T-helper 17 cell (primary cell): Measurements from ENCODE around the gene MSH6. TPM values are rescaled to one million over a fixed set of nuclear protein-coding genes. Genes with fewer than 3 reads are reported as not detected.
"Not testable (repeated sequence)": the region's sequence is repeated elsewhere in the genome, so short reads cannot be mapped to it uniquely, and the experiment has no call there.

Experiments
- ATAC-seq: fragments of 150-1000 bp; cut with Tn5 transposase; 2 replicates; pipeline ENCODE4 v1.10.0; 2021; ENCODE audit warnings: mild to moderate bottlenecking, moderate library complexity
- DNase-seq, 3 donors: peaks; one replicate each; pipeline versions ENCODE4 v3.0.0 to v3.0.0-alpha.2; 2020 to 2021
- H3K9me3 ChIP-seq: one replicate; pipeline ENCODE4 v1.7.0; 2013; ENCODE audit warnings: low read length, mild to moderate bottlenecking; ENCODE audit not compliant: control insufficient read depth, poor library complexity, severe bottlenecking
- H3K27ac Mint-ChIP-seq: one replicate; pipeline ENCODE4 v1.8.0; 2022; ENCODE audit warnings: mild to moderate bottlenecking, moderate library complexity, mixed read lengths
- H3K27me3 Mint-ChIP-seq: one replicate; pipeline ENCODE4 v1.8.0; 2022; ENCODE audit warnings: mixed read lengths
- H3K36me3 Mint-ChIP-seq: one replicate; pipeline ENCODE4 v1.8.0; 2022; ENCODE audit warnings: low read depth, mixed read lengths
- H3K4me1 Mint-ChIP-seq: one replicate; pipeline ENCODE4 v1.8.0; 2022; ENCODE audit warnings: mild to moderate bottlenecking, mixed read lengths
- H3K4me3 Mint-ChIP-seq: one replicate; pipeline ENCODE4 v1.8.0; 2022; ENCODE audit warnings: mild to moderate bottlenecking, moderate library complexity, mixed read lengths
- total RNA-seq, 4 donors: library from RNA in 2 of 4; stranded (reverse) in 2 of 4; gene quantifications; one replicate each; pipeline ENCODE4 v1.2.3 and lab custom pipeline; 2022 to 2026

The MSH6 gene
- total RNA-seq, 2 donors from 2014 or later = 24.2 to 27.8 TPM

DNA sequence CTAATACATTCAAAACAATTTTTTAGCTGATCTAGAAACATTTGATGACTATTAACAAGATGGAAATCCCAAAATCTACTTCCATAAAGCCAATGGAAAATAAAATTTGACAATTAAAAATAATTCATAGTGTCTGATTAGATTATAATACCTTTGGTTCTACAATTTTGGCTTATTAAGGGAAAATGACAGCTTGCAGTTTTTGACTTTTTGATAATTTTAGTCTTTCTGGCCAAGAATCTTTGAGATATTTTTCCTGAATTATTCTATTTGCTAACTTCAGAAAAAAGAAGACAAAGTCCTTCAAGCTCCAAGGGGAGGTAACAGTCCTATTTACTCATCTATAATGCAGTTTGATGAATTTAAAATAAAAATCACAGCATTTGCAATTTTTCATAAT is 39.6 kb downstream of the MSH6 start:
- H3K9me3 ChIP-seq = no peaks in the 10 kb centered on the region
- DNase-seq (no peak), ATAC-seq (no peak)
- Mint-ChIP-seq H3K4me1 (no peaks in the 10 kb centered on the region), H3K4me3 (no peak overlapping the region), H3K36me3 (no peaks in the 10 kb centered on the region), H3K27me3 (no peaks in the 10 kb centered on the region), H3K27ac (peak overlapping the region; percentile 45)

DNA sequence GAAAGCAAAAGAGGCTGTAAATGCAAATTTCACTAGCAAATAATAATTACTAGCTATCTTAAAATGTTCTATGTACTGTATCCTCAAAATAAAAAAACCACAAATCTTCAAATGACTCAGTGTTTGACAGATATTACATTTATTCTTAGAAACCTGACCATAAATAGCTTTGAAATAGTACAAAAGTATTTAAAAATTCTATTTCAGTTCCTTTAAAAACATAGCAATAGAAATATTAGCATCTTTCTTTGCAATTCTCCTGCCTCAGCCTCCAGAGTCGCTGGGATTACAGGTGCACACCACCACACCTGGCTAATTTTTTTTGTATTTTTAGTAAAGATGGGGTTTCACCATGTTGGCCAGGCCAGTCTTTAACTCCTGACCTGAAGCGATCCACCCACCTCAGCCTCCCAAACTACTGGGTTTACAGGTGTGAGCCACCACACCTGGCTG is 50.6 kb downstream of the MSH6 start:
- H3K4me3 Mint-ChIP-seq = no peak overlapping the region
- peaks cover 5% of the 10 kb centered on the region for H3K4me1 Mint-ChIP-seq
- peak overlapping the region; percentile 11 for H3K27ac Mint-ChIP-seq
- DNase-seq = no peak
- ATAC-seq = no peak
- no peaks in the 10 kb centered on the region for H3K9me3 ChIP-seq
- no peaks in the 10 kb centered on the region for H3K27me3 Mint-ChIP-seq
- H3K36me3 Mint-ChIP-seq = peaks cover 6% of the 10 kb centered on the region

DNA sequence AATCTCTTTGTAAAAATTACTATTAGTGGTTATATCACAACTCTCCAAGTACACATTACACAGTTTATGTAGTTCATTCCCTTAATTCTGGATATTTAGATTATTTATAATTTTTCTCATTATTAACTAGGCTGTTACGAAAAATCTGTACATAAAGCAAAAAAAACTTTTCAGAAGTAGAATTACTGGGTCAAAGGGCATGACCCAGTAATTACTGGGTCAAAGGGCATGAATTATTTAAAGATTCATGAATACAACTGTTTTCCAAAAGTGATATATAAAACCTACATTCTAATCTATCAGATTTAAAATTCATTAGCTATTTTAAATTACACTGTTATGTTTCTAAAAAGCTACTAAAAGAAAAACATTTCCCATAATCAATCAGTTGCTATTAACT is 55.3 kb downstream of the MSH6 start:
- H3K4me3 Mint-ChIP-seq = no peak overlapping the region
- H3K4me1 Mint-ChIP-seq = peaks cover 8% of the 10 kb centered on the region
- peaks cover 3% of the 10 kb centered on the region for H3K36me3 Mint-ChIP-seq
- no peak for ATAC-seq
- no peak overlapping the region for H3K27ac Mint-ChIP-seq
- H3K9me3 ChIP-seq = no peaks in the 10 kb centered on the region
- no peaks in the 10 kb centered on the region for H3K27me3 Mint-ChIP-seq
- no peak for DNase-seq

DNA sequence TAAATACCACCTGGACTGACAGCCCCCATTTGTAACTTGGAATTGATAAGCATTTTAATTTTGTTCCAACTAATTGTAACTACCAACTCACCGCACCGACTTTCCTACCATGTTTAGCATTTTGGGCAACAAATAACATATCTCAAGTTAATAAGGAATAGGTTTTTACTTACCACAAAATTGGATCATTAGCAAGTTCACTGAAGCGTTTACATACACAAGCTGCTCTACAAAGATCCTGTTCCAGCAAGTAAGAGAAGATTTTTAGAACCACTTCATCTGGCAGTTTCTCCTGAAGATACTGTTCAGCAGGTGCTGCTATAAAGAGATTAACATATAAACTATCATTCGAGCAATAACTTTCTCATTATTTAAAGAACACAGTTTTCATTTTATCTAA is 55.7 kb downstream of the MSH6 start:
- no peaks in the 10 kb centered on the region for H3K9me3 ChIP-seq
- no peak overlapping the region for H3K4me3 Mint-ChIP-seq
- ATAC-seq (no peak), DNase-seq (no peak)
- H3K36me3 Mint-ChIP-seq = peaks cover 3% of the 10 kb centered on the region
- H3K27ac Mint-ChIP-seq = no peak overlapping the region
- no peaks in the 10 kb centered on the region for H3K27me3 Mint-ChIP-seq
- H3K4me1 Mint-ChIP-seq = peaks cover 8% of the 10 kb centered on the region

DNA sequence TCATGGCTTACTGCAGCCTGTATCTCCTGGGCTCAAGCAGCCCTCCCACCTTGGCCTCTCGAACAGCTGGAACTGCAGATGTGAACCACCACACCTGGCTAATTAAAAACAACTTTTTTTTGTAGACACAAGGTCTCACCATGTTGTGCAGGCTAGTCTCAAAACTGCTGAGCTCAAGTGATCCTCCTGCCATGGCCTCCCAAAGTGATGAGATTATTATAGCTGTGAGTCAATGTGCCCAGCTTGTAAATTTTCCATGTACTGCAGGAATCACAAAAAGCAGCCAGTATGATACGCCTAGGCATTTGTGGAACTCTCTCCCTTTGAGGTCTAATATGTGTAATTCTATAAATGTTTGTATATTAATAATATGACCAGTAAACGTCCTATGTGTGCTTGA is 59.9 kb downstream of the MSH6 start:
- peaks cover 2% of the 10 kb centered on the region for H3K36me3 Mint-ChIP-seq
- ATAC-seq = no peak
- peaks cover 19% of the 10 kb centered on the region for H3K4me1 Mint-ChIP-seq

DNA sequence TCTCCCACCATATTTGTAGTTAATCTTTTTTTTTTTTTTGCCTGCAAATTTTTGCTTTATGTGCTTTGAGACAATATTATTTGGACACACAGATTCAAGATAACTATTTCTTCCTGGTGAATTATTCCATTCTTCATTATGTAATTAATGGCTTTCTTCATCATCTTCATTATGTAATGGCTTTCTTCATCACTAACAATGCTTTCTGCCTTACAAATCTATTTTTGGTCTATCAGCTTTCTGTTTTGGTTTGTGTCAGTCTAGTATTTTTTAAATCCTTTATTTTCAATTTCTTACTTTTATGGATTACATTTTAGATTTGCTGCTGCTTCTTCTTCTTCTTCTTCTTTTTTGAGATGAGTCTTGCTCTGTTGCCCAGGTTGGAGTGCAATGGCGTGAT is 60.5 kb downstream of the MSH6 start:
- Mint-ChIP-seq H3K27me3 (no peaks in the 10 kb centered on the region), H3K27ac (peak overlapping the region; percentile 74)
- no peak for DNase-seq

More for the DNA sequence above, 59.9 kb downstream of the MSH6 start:
- no peak for DNase-seq
- no peaks in the 10 kb centered on the region for H3K9me3 ChIP-seq
- peak overlapping the region; percentile 74 for H3K27ac Mint-ChIP-seq
- no peaks in the 10 kb centered on the region for H3K27me3 Mint-ChIP-seq
- no peak overlapping the region for H3K4me3 Mint-ChIP-seq

DNA sequence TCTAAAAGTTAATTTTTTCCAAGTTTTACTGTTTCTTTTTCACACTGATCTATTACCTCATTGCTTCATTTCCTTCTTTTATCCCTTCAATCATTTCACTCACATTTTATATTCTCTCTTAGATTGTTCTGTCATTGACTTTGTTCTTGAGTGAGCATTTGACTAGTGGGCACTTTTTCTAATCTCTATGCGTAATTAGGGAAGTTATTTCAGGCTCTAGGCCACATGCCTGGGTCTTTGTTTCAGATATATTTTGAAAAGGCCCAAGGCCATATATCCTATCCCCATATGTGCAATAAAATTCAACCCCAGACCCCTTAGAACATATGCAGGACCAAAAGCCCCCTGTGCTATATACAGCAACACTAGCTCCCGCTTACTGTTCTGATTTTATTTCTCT is 61.2 kb downstream of the MSH6 start:
- ATAC-seq (no peak), DNase-seq (no peak)
- peak overlapping the region; percentile 56 for H3K4me3 Mint-ChIP-seq
- H3K9me3 ChIP-seq = no peaks in the 10 kb centered on the region
- peaks cover 21% of the 10 kb centered on the region for H3K4me1 Mint-ChIP-seq
- peak overlapping the region; percentile 74 for H3K27ac Mint-ChIP-seq
- H3K27me3 Mint-ChIP-seq = no peaks in the 10 kb centered on the region
- H3K36me3 Mint-ChIP-seq = peaks cover 2% of the 10 kb centered on the region

More for the DNA sequence above, 60.5 kb downstream of the MSH6 start:
- no peaks in the 10 kb centered on the region for H3K9me3 ChIP-seq
- Mint-ChIP-seq H3K4me1 (peaks cover 21% of the 10 kb centered on the region), H3K36me3 (peaks cover 2% of the 10 kb centered on the region), H3K4me3 (no peak overlapping the region)
- ATAC-seq = no peak

DNA sequence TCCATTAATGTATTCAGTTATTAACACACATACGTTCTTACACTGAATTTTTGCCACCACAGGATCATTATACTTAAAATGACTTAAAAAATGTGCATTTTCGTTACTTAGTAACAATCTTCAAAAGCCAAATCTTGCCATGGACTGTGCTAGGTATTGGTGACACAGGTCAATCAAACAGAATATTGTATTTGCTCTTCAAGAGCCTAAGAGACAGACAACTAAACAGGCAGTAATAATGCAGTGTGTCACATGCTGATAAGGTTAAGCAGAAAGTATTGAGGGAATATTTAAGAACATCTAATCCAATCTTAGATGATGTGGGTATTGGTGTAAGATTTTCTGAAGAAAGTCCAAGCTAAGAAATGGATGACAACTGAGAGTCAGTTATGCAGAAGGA is 66.4 kb downstream of the MSH6 start:
- no peaks in the 10 kb centered on the region for H3K36me3 Mint-ChIP-seq
- H3K4me1 Mint-ChIP-seq = peaks cover 37% of the 10 kb centered on the region
- DNase-seq = no peak
- H3K4me3 Mint-ChIP-seq = no peak overlapping the region
- H3K27ac Mint-ChIP-seq = peak overlapping the region; percentile 14
- H3K27me3 Mint-ChIP-seq = no peaks in the 10 kb centered on the region
- no peak for ATAC-seq
- H3K9me3 ChIP-seq = no peaks in the 10 kb centered on the region

DNA sequence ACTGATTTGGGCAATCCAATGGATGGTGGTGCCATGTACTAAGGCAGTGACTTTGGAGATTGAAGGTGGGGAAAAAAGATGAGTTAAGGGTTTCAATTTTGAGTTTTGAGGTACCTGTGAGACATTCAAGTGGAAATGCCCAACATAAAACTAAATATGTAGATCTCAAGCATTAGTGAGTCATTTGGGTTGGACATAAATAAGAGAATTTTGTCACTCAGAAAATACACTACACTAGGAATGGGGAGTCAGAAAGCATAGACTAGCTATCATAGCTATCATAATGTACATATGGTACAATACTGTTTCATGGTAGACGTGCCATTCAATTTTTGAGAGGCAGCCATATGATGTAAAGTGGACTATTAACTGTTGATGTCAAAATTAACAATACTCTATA is 67.3 kb downstream of the MSH6 start:
- Mint-ChIP-seq H3K4me3 (no peak overlapping the region), H3K27ac (peak overlapping the region; percentile 14)

DNA sequence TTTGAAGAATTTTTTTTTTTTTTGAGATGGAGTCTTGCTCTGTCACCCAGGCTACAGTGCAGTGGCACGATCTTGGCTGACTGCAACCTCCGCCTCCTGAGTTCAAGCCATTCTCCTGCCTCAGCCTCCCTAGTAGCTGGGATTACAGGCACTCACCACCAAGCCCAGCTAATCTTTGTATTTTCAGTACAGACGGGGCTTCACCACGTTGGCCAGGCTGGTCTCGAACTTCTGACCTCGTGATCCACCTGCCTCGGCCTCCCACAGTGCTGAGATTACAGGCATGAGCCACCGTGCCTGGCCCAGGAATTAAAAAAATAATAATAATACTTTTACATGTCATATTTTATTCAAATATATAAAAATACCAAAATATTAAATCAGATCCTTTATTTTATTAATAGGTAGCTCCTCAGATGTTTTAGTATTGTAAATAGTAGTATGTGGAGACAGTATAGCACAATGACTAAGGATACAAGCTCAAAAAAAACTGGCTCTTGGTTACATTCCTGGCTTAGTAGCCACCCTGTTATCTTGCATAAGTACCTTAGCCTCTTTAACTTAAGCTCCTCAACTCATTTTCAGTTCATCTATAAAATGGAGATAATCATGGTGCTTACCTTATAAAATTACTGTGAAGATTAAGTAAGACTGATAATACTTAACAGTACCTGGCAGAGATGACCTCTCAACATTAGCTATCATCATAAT is 70.3 kb downstream of the MSH6 start:
- Mint-ChIP-seq H3K4me1 (peaks cover 50% of the 10 kb centered on the region), H3K27ac (peak overlapping the region; percentile 14)
- H3K9me3 ChIP-seq, DNase-seq, ATAC-seq, H3K36me3 Mint-ChIP-seq, H3K27me3 Mint-ChIP-seq, H3K4me3 Mint-ChIP-seq: not testable (repeated sequence)

More for the DNA sequence above, 67.3 kb downstream of the MSH6 start:
- H3K9me3 ChIP-seq = no peaks in the 10 kb centered on the region
- H3K36me3 Mint-ChIP-seq = no peaks in the 10 kb centered on the region
- H3K27me3 Mint-ChIP-seq = no peaks in the 10 kb centered on the region
- DNase-seq (no peak), ATAC-seq (no peak)
- H3K4me1 Mint-ChIP-seq = peaks cover 32% of the 10 kb centered on the region

Other genes starting within 250 kb of the MSH6 start
- under 1 TPM; 0.17 to 0.26 TPM for gene KCNK12, start 212.2 kb upstream of the MSH6 start, total RNA-seq
- 100 to 1,000 TPM in 1 of 2 donors, 10 to 100 TPM in 1; 95.7 to 106 TPM for gene FBXO11, start 123.4 kb downstream of the MSH6 start, total RNA-seq